Bronchial epithelial cell (primary cell): ENCODE results near the gene CACNA1G. TPM values are rescaled to one million over a fixed set of nuclear protein-coding genes. Genes with fewer than 3 reads are reported as not detected.

Experiments used
- DNase-seq: peaks from one replicate; pipeline ENCODE4 v3.0.0-alpha.2; 2010; ENCODE audit warnings: low read depth
- FAIRE-seq: peaks from 2 replicates; lab custom pipeline; 2011; peaks lifted over from hg19 to GRCh38; lab: Jason Lieb, UNC
- H3K27me3 ChIP-seq: 2 replicates; pipeline ENCODE4 v1.5.1; 2011; ENCODE audit warnings: low read length; ENCODE audit not compliant: control insufficient read depth, insufficient read depth
- H3K36me3 ChIP-seq: 2 replicates; pipeline ENCODE4 v1.5.1; 2011; ENCODE audit warnings: low read length; ENCODE audit not compliant: control insufficient read depth, insufficient read depth
- H3K4me3 ChIP-seq: 2 replicates; pipeline ENCODE4 v1.5.1; 2011; ENCODE audit warnings: mild to moderate bottlenecking, low read depth, low read length, control low read depth
- CTCF ChIP-seq: IDR thresholded peaks from 2 replicates; pipeline ENCODE4 v1.5.1; 2011; ENCODE audit warnings: mild to moderate bottlenecking, moderate library complexity, low read length, control low read depth, inconsistent platforms; ENCODE audit not compliant: insufficient read depth, severe bottlenecking
- total RNA-seq: library from RNA; depleted of rRNA; stranded (reverse); fragments of >200 nt; gene quantifications from 2 replicates; pipeline ENCODE4 v1.2.1, GENCODE V29; 2014

Gene CACNA1G
- total RNA-seq, 1 donor from 2014 or later = not detected

GRCh38 chr17:50557630-50558029 is 2.9 kb upstream of the CACNA1G start:
- peaks cover 4% of the 10 kb centered on the region for H3K36me3 ChIP-seq
- FAIRE-seq (no peak), DNase-seq (no peak)
- no peak for TF ChIP-seq CTCF
- H3K27me3 ChIP-seq = peaks cover 35% of the 10 kb centered on the region
- H3K4me3 ChIP-seq = no peak overlapping the region

GRCh38 chr17:50558091-50558490 is 2.4 kb upstream of the CACNA1G start:
- Histone ChIP-seq H3K27me3 (peaks cover 40% of the 10 kb centered on the region), H3K4me3 (no peak overlapping the region)
- no peak for FAIRE-seq

GRCh38 chr17:50558581-50558940 is 2.0 kb upstream of the CACNA1G start:
- no peak for DNase-seq
- no peak for FAIRE-seq
- TF ChIP-seq CTCF = no peak
- Histone ChIP-seq H3K36me3 (peaks cover 4% of the 10 kb centered on the region), H3K27me3 (peaks cover 44% of the 10 kb centered on the region), H3K4me3 (no peak overlapping the region)

More at GRCh38 chr17:50558091-50558490, 2.4 kb upstream of the CACNA1G start:
- no peak for TF ChIP-seq CTCF
- peaks cover 4% of the 10 kb centered on the region for H3K36me3 ChIP-seq
- no peak for DNase-seq

- H3K4me3 ChIP-seq = no peak overlapping the region
- peaks cover 46% of the 10 kb centered on the region for H3K27me3 ChIP-seq
- FAIRE-seq (no peak), DNase-seq (no peak)
- TF ChIP-seq CTCF = no peak
- peaks cover 4% of the 10 kb centered on the region for H3K36me3 ChIP-seq
Observed at GRCh38 chr17:50558941-50559614, 1.4 kb upstream of the CACNA1G start.

- Histone ChIP-seq H3K4me3 (peak overlapping the region; percentile 28), H3K36me3 (peaks cover 4% of the 10 kb centered on the region), H3K27me3 (peaks cover 47% of the 10 kb centered on the region)
- no peak for FAIRE-seq
- no peak for TF ChIP-seq CTCF
- peak; percentile 41 for DNase-seq
Observed at GRCh38 chr17:50559674-50560184, 786 bp upstream of the CACNA1G start.
